HK-2 (cell line): ENCODE measurements around the gene GANAB.
"Not testable (repeated sequence)": the region's sequence is repeated elsewhere in the genome, so short reads cannot be mapped to it uniquely, and the experiment has no call there.

Experiments used
- DNase-seq: peaks from one replicate; pipeline ENCODE4 v3.0.0-alpha.2; 2018; ENCODE audit not compliant: unreplicated experiment

Gene GANAB

GRCh38 chr11:62621567-62622470, 24.6 kb downstream of the GANAB start, which contains the start of gene B3GAT3:
B3GAT3 (minus strand) TSS chr11:62621986; CDS start chr11:62621947, 39 bp downstream.
- DNase-seq: peak; percentile 98

GRCh38 chr11:62621027-62621566, 25.3 kb downstream of the GANAB start:
- no peak for DNase-seq

- DNase-seq: not testable (repeated sequence)
Observed at GRCh38 chr11:62616957-62617356, 29.5 kb downstream of the GANAB start.

- DNase-seq: no peak
Observed at GRCh38 chr11:62615521-62615920, 30.9 kb downstream of the GANAB start.

GRCh38 chr11:62614275-62614674, 32.1 kb downstream of the GANAB start:
- peak; percentile 56 for DNase-seq

GRCh38 chr11:62613291-62613778, 33.1 kb downstream of the GANAB start:
- no peak for DNase-seq

- DNase-seq: peak; percentile 75
Observed at GRCh38 chr11:62612366-62613290, 33.8 kb downstream of the GANAB start, which contains the start of the genes EML3 and ROM1. EML3 (minus strand) TSS chr11:62612775; CDS start chr11:62612457, 318 bp downstream. ROM1 (plus strand) TSS chr11:62613257; CDS start chr11:62613282, 25 bp downstream.

- DNase-seq: peak; percentile 44
Observed at GRCh38 chr11:62611705-62612365, 34.6 kb downstream of the GANAB start.

GRCh38 chr11:62610814-62611704, 35.4 kb downstream of the GANAB start:
- no peak for DNase-seq

- no peak for DNase-seq
Observed at GRCh38 chr11:62610403-62610802, 36.0 kb downstream of the GANAB start.

GRCh38 chr11:62608776-62609175, 37.6 kb downstream of the GANAB start:
- DNase-seq: no peak

GRCh38 chr11:62607714-62608113, 38.7 kb downstream of the GANAB start:
- DNase-seq: no peak

GRCh38 chr11:62605902-62606301, 40.5 kb downstream of the GANAB start:
- DNase-seq: no peak

GRCh38 chr11:62605467-62605866, 40.9 kb downstream of the GANAB start:
- DNase-seq: no peak

GRCh38 chr11:62604460-62605120, 41.8 kb downstream of the GANAB start:
- no peak for DNase-seq

GRCh38 chr11:62603776-62604299, 42.6 kb downstream of the GANAB start:
- no peak for DNase-seq

GRCh38 chr11:62603072-62603408, 43.4 kb downstream of the GANAB start:
- no peak for DNase-seq

GRCh38 chr11:62602141-62603071, 44.0 kb downstream of the GANAB start:
- DNase-seq: no peak
